T follicular helper cell (primary cell): ENCODE data around the gene MPL.
"Not testable (repeated sequence)": the region's sequence is repeated elsewhere in the genome, so short reads cannot be mapped to it uniquely, and the experiment has no call there.

Experiments used
- DNase-seq: peaks from one replicate; pipeline ENCODE4 v3.0.0-alpha.2; 2020; ENCODE audit warnings: low read depth

Gene MPL

DNA sequence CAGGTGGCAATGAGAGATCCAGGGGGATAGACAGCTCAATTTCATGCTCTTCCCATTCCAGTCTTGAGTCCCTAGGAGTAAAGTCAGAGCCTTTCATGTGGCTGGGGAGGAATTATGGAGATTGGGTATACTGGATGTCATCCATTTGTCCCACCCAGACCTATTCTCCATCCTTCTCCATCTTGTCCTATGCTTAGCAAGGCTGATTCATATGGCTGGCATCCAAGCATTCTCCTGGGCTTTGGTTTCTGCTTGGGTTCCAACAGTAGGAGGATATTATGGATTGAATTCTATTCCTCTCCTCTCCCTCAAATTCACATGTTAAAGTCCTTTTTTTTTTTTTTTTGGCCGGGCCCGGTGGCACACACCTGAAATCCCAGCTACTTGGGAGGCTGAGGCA, 17.3 kb downstream of the MPL start:
- no peak for DNase-seq

- no peak for DNase-seq
Observed at GRCh38 chr1:43357251-43357650, 19.6 kb downstream of the MPL start.

DNA sequence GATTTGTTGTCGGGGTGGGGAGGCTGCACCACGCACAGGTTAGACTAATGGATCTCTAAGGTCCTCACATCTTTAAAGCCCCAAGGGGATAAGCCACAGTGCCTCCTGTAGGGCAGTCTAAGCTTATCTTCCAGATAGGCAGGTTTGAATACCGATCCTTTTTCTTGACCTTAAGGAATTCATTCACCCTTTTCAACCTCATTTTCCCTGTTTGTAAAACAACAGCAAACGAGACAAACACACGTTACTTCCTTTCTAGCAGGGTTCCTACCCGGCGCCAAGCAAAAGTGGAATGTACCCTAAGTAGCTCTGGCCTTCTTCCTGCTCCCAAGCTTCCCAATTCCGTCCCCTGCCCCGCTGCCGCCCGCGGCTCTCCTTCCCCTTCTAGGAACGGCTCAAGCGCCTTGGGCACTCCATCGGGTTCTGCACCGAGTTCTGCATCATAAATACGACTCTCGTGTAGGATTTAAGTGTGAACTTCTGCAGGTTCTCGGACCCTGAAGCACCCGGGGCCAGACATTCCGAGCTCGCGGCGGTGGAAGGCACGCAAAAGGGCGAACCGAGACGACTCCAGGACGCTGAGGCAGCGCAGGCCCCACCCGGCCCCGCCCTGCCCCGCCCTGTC, 20.6 kb downstream of the MPL start:
- no peak for DNase-seq

- DNase-seq, result peak; percentile 95
Observed at GRCh38 chr1:43358746-43359693, 21.4 kb downstream of the MPL start, which contains the start of gene CDC20. Gene CDC20, plus strand, starts transcription at chr1:43358981. Its CDS starts 235 bp downstream, at chr1:43359216.

GRCh38 chr1:43359696-43360095, 22.1 kb downstream of the MPL start:
- DNase-seq, result no peak

GRCh38 chr1:43360616-43361015, 23.0 kb downstream of the MPL start:
- no peak for DNase-seq

DNA sequence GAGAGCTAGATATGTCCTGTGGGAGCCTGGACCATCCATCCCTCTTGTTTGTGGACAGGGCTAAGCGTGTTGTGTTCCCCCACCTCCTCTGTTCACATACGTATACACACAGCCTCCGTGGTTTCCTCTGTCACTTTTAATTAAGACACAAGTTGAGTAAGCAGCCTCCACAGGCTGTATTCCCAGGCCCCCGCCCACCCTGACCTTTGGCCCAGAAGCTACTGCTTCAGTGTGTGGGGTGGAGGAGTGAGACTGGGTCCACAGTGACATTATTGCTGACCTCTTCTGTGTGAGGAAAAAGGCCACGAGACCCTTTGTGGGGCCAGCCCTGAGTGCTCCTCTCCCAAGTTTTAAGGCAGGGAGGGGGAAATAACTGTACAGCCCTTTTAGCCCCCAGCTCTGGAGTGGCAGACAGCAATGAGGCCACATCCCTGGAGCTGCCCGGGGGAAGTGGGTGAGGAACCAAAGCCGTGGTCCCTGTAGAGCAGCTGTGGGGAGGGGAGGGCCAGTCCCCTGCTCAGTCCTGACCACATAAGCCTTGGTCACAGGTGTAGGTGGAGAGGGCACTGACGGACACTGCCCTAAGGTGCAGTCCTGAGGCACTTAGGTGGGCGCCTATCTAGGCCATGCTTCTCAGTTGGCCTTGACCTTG, 25.8 kb downstream of the MPL start:
- no peak for DNase-seq

GRCh38 chr1:43363935-43364525, 26.4 kb downstream of the MPL start:
- DNase-seq, result no peak

GRCh38 chr1:43365678-43366077, 28.1 kb downstream of the MPL start:
- no peak for DNase-seq

GRCh38 chr1:43366179-43366578, 28.6 kb downstream of the MPL start:
- no peak for DNase-seq

GRCh38 chr1:43366601-43367025, 29.0 kb downstream of the MPL start:
- DNase-seq, result no peak

DNA sequence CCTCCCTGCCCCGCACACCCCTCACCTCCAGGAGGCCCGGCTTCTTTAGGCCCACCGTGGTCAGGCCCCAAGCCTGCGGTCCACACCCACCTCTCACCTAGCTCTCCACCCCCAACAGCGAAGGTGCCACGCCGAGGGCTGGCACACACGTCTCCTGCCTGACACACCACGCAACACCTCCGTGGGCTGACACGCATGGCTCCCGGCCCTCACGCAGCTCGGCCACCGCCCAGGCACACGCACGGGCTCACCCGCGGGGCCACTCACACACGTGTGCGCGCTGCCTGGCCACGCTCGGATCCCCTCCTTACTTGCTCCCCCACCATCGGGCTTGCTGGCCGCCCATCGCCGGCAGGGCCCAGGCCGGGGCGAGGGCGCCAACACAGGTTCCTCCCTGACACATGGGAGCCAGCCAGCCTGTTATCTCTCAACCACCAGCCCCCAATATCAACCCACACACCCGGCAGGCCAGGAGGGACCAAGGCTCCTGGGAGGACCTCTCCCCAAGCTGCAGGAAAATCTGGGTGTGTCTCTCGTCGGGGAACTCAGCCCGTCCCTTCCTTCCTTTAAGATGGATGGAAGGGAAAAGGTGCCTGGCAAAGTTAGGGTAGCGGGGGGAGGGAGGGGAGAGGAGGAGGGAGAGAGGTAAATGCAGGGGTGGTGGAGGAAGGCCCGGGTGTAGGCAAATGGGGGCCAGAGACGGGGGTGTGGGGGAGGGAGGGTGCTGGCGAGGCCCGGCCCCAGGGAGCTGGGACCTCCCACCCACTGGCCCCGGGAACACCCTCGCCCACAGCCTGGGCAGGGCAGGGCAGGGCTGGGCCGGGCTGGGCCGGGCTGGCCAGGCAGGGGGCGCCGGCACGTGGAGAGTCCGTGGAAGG, 29.6 kb downstream of the MPL start:
- DNase-seq, result no peak

DNA sequence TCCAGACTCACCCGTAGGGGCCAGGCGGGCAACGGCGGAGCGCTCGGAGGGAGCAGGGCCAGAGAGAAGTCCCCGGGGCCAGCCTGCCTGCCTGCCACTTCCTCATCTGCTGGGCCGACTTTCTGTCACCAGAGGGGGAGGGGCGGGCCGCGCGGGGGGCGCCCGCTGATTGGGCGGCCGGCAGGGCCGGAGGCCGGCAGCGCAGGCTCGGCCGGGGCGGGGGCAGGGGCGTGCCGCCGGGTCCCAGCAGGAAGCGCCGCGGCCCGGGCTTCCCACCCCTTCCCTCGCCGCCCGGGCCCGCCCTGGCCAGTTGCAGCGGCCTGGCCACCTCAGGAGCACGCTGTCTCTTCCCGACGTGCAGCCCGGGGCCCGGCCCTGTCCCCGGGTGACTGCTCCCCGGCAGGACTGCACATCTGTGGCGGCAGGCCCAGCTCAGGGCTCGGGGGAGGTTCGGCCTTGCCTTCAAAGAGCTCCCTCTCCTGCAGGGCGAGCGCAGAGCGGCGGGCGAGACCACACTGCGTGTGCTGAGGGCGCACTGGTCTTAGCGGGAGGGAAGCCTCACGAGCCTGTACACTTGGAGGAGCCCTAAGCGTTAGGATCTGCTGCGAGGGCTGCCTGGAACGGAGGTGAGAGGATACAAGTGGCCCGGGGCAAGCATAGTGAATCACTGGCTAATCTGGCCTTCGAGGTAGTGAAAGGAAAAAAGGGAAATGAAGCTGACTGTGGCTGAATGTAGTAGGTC, 30.5 kb downstream of the MPL start, which contains the start of gene ELOVL1:
Gene ELOVL1, minus strand, starts transcription at position 108 of the 742 bp plus-strand sequence. CDS start 2,402 bp downstream, outside the sequence.
- DNase-seq, result peak; percentile 56

- no peak for DNase-seq
Observed at GRCh38 chr1:43368646-43369020, 31.0 kb downstream of the MPL start.

GRCh38 chr1:43369779-43370178, 32.2 kb downstream of the MPL start:
- not testable (repeated sequence) for DNase-seq

GRCh38 chr1:43370564-43370963, 32.9 kb downstream of the MPL start:
- DNase-seq, result no peak

- DNase-seq, result no peak
Observed at GRCh38 chr1:43372172-43372571, 34.6 kb downstream of the MPL start.

GRCh38 chr1:43373066-43373940, 35.7 kb downstream of the MPL start:
- no peak for DNase-seq

DNA sequence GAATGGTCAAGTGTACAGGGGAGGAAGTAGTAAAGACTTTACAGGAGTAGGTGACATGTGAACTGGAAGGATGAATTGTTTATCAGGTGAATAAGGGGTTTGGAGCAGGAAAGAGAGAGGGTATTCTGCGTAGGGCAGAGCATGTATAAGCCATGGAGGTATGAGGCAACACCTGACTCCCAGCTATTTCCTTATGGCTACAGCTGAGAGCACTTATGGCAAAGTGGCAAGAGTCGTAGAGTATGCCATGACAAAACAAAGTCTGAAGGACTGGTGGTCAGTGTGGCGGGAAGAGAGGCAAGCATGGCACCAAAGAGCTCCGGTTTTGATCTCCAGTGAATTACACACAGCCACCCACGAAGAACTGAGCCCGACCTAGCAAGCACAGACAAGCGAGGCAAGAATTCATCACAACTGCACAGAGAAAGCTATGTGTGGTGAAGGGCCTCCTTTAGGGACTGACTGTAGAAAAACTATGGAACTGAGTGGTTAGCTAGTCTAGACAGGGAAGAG, 39.2 kb downstream of the MPL start:
- no peak for DNase-seq
